ENCODE results near the gene IFI30.
"Not testable (repeated sequence)": the region's sequence is repeated elsewhere in the genome, so short reads cannot be mapped to it uniquely, and the experiment has no call there.

Gene IFI30

DNA sequence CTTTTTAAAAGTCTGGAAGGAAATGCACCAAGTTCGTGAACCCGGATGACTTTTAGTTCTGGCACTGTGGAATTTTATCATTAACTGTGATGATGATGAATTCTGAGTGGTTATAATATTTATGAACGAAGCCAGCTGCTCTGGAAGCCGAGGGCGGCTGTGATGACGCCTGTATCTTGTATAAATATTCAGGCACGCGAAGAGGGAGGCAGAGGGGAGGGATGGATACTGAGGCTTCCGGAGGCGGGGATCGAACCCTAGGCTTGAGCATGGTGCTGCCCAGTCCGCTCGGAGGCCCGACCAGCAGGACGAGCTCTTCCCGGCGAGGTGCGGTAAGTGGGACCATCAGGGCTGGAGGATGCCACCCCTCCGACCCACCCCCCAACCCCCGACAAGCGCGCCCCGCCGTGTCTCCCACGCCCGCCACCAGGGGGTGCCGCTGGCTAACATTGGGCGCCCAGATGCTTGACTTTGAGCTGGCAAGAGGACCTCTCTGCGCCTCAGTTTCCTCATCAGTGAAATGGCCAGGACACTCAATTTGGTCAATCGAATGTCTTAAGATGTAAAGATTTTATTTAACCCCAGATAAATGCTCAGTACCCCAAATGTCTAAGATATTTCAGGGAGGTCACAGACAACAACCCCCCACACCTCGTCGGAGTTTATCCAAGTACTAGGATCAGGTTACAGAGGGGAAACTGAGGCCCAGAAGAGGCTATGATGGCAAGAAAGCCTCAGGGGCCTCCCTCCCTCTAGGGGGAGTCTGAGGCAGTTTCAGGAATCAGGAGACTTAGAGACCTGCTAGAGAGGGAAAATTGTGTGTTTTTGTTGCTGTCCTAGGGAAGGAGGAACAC, 34.7 kb downstream of the IFI30 start:
- Histone ChIP-seq H3K9me3 (ENCODE audit: severe bottlenecking) (no peaks in the 10 kb centered on the region), H3K4me3 (ENCODE audit: low read depth, low read length) (no peak overlapping the region), H3K36me3 (no peaks in the 10 kb centered on the region), H3K27me3 (ENCODE audit: insufficient read depth, low read depth, severe bottlenecking) (no peaks in the 10 kb centered on the region), H3K27ac (no peak overlapping the region)
- TF ChIP-seq, protein P1, sequence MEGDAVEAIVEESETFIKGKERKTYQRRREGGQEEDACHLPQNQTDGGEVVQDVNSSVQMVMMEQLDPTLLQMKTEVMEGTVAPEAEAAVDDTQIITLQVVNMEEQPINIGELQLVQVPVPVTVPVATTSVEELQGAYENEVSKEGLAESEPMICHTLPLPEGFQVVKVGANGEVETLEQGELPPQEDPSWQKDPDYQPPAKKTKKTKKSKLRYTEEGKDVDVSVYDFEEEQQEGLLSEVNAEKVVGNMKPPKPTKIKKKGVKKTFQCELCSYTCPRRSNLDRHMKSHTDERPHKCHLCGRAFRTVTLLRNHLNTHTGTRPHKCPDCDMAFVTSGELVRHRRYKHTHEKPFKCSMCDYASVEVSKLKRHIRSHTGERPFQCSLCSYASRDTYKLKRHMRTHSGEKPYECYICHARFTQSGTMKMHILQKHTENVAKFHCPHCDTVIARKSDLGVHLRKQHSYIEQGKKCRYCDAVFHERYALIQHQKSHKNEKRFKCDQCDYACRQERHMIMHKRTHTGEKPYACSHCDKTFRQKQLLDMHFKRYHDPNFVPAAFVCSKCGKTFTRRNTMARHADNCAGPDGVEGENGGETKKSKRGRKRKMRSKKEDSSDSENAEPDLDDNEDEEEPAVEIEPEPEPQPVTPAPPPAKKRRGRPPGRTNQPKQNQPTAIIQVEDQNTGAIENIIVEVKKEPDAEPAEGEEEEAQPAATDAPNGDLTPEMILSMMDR (IDR thresholded peaks at IDR 0.05; ENCODE audit: low read depth, low read length) = peak; percentile 69
- DNase-seq = peak; percentile 66

DNA sequence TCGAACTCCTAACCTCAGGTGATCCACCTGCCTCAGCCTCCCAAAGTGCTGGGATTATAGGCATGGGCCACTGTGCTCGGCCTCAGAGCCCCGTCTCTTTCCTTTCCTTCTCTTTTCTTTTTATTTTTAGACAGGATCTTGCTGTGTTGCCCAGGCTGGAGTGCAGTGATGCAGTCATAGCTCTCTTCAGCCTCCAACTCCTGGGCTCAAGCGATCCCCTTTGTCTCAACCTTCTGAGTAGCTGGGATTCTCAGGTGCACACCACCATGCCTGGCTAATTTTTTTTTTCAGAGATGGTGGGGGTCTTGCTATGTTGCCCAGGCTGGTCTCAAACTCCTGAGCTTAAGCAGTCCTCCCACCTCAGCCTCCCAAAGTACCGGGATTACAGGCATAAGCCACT, 36.3 kb downstream of the IFI30 start:
- not testable (repeated sequence) for DNase-seq; H3K27me3 ChIP-seq (ENCODE audit: insufficient read depth, low read depth, severe bottlenecking); H3K9me3 ChIP-seq (ENCODE audit: severe bottlenecking); H3K36me3 ChIP-seq; H3K27ac ChIP-seq; H3K4me3 ChIP-seq (ENCODE audit: low read depth, low read length)

DNA sequence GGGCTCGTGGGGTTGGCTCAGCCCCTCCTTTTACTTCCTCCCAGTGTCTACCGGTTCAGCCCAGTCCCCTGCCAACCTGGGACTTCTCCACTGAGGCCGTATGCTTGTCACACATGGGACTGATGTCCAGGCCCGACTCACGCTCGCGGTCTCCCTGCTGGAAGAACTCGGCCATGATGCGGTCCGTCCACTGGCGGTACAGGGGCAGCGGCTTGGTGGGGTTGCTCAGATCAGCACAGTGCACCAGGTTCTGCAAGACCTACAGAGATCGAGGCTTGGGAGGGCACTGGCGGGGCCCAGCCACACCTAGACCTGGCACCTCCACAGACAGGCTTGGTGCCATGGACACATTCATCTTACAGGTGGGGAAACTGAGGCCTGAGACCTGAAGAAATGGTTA, 38.1 kb downstream of the IFI30 start:
- H3K27ac ChIP-seq = no peak overlapping the region
- TF ChIP-seq, protein P1 (IDR thresholded peaks at IDR 0.05; ENCODE audit: low read depth, low read length) = no peak
- no peak overlapping the region for H3K4me3 ChIP-seq (ENCODE audit: low read depth, low read length)
- H3K36me3 ChIP-seq = no peaks in the 10 kb centered on the region
- H3K27me3 ChIP-seq (ENCODE audit: insufficient read depth, low read depth, severe bottlenecking) = no peaks in the 10 kb centered on the region
- H3K9me3 ChIP-seq (ENCODE audit: severe bottlenecking) = no peaks in the 10 kb centered on the region
- no peak for DNase-seq

DNA sequence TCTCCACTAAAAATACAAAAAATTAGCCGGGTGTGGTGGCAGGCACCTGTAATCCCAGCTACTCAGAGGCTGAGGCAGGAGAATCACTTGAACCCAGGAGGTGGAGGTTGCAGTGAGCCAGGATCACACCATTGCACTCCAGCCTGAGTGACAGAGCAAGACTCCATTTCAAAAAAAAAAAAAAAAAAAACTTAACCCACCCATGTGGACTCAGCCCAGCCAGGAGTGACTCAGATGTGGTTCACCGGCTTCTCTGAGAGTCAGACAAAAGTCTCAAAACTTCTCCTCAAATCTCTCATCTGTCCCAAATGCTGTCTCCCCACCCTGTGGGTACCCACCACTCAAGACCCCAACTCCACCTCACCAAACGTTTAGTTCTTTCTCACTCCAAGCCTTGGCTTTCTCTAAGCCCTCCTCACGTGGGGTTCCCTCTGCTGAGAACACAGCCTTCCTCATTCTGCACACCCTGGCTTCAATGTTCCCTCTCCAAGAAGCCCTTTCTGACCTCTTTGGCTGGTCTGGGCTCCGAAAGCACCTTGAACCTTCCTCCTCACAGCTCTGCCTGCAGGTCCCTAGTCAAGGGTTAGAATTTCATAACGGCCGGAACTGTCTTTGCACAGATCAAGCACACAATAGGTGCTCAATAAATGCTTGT, 41.3 kb downstream of the IFI30 start:
- Histone ChIP-seq H3K9me3 (ENCODE audit: severe bottlenecking) (no peaks in the 10 kb centered on the region), H3K27ac (no peak overlapping the region), H3K27me3 (ENCODE audit: insufficient read depth, low read depth, severe bottlenecking) (no peaks in the 10 kb centered on the region), H3K4me3 (ENCODE audit: low read depth, low read length) (no peak overlapping the region), H3K36me3 (no peaks in the 10 kb centered on the region)
- TF ChIP-seq, protein P1 (IDR thresholded peaks at IDR 0.05; ENCODE audit: low read depth, low read length) = no peak
- DNase-seq = no peak

DNA sequence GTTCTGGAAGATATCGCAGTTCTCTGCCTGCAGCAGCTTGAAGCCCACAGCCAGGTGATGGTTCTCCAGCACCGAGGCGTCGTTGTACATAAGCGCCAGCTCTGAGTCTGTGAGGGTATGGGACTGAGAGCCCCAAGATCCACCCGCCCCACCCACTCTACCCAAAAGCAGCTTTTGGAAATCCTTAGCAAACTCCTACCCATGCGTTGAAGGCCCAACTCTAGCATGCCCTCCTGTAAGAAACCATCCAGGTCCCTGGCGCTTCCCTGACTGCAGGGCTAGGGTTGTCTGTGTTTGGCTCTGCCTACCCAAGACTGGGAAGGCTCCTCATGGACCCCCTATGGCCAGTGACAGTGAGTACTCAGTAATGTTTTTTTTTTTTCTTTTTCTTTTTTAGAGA, 43.2 kb downstream of the IFI30 start:
- no peaks in the 10 kb centered on the region for H3K9me3 ChIP-seq (ENCODE audit: severe bottlenecking)
- TF ChIP-seq, protein P1 (IDR thresholded peaks at IDR 0.05; ENCODE audit: low read depth, low read length) = no peak
- no peaks in the 10 kb centered on the region for H3K36me3 ChIP-seq
- no peak for DNase-seq
- no peak overlapping the region for H3K27ac ChIP-seq
- no peak overlapping the region for H3K4me3 ChIP-seq (ENCODE audit: low read depth, low read length)
- no peaks in the 10 kb centered on the region for H3K27me3 ChIP-seq (ENCODE audit: insufficient read depth, low read depth, severe bottlenecking)

DNA sequence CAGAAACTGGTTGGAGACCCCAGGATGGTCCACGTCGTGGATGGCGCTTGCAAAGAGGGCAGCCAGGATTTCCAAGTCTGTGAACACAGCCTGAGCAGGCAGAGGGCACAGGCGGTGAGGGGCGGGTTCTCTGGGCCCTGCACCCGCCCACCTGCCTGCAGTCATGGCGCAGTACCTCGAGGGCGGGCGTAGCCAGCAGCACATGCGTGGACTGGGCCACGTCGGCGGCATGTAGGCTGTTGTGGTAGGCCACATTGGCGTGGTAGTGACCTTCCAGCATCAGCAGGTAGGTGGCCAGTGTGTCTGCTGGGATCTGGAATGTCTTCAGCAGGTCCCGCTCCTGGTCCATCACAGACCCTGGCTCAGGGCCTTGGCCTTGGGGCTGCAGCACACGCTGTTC, 44.5 kb downstream of the IFI30 start:
- Histone ChIP-seq H3K27ac (no peak overlapping the region), H3K36me3 (no peaks in the 10 kb centered on the region), H3K9me3 (ENCODE audit: severe bottlenecking) (no peaks in the 10 kb centered on the region), H3K4me3 (ENCODE audit: low read depth, low read length) (no peak overlapping the region), H3K27me3 (ENCODE audit: insufficient read depth, low read depth, severe bottlenecking) (no peaks in the 10 kb centered on the region)
- TF ChIP-seq, protein P1 (IDR thresholded peaks at IDR 0.05; ENCODE audit: low read depth, low read length) = no peak
- DNase-seq = no peak

All from WERI-Rb-1 (cell line).